Inflammatory macrophage treated with lipopolysaccharide for 4 hours (primary cell): ENCODE data around the gene ZBTB17.

Source experiments
- DNase-seq: peaks from one replicate; pipeline ENCODE4 v3.0.0-alpha.2; 2020

ZBTB17 gene

DNA sequence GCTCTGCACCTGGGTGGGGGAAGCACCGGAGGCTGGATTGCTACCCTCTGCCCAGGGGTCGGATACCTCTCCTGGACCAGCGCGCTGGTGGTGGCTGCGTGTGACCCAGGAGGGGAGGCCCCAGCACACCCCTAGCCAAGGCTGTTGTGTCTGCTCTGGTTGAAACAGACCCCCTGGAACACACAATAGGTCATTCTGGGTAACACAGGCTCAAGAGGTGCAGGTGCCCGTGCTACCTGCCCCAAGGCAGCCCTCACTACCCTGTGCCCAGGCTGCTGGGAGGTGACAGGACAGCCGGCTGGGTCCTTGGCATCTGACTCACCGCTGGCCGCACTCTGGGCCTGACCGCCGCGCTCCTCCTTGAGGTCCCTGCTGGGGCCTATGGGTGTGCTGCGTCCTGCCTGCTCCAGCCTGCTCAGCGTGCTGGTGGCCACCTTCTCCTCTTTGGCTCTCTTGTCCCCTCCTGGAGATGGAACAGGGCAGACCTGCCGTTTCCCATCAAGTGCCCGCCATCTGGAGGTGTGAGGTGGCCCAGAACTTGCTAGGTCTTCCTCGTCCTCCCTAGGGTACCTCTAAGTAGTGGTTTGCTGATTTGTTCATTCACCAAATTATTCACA lies 30.0 kb downstream of the ZBTB17 start:
- DNase-seq, result no peak

GRCh38 chr1:15945011-15945831 lies 30.7 kb downstream of the ZBTB17 start:
- no peak for DNase-seq

DNA sequence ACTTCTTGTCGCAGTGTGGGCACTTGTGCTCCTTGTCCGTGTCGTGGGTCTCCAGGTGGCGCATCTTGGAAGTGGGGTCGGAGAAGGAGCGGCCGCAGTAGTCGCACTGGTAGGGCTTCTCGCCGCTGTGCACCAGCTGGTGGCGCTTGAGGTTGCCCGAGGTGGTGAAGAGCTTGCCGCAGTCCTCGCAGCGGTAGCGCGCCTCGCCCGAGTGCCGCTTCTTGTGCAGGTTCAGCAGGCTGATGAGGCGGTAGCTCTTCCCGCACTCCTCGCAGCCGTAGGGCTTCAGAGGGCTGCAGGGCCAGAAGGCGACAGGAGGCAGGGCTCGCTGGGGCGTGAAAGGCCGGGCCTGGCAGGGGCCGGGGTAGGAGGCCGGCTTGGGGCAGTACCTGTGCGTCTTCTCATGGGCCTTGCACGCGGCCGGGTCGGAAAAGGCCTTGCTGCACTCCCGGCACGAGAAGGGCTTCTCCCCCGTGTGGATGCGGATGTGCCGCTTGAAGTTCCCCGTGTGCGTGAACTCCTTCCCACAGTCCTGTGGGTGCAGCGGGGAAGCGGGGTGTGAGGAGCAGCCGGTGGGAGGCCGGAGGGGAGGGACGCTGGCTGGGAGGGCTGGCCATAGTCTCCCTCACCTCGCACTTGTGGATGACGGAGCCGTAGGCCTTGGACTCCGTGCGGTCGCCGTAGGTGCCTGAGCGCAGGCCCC lies 31.4 kb downstream of the ZBTB17 start:
- no peak for DNase-seq

- no peak for DNase-seq
Measured at GRCh38 chr1:15943992-15944307, 32.0 kb downstream of the ZBTB17 start.

GRCh38 chr1:15943328-15943991 lies 32.4 kb downstream of the ZBTB17 start:
- no peak for DNase-seq

- no peak for DNase-seq
Measured at GRCh38 chr1:15942661-15943327, 33.1 kb downstream of the ZBTB17 start.

DNA sequence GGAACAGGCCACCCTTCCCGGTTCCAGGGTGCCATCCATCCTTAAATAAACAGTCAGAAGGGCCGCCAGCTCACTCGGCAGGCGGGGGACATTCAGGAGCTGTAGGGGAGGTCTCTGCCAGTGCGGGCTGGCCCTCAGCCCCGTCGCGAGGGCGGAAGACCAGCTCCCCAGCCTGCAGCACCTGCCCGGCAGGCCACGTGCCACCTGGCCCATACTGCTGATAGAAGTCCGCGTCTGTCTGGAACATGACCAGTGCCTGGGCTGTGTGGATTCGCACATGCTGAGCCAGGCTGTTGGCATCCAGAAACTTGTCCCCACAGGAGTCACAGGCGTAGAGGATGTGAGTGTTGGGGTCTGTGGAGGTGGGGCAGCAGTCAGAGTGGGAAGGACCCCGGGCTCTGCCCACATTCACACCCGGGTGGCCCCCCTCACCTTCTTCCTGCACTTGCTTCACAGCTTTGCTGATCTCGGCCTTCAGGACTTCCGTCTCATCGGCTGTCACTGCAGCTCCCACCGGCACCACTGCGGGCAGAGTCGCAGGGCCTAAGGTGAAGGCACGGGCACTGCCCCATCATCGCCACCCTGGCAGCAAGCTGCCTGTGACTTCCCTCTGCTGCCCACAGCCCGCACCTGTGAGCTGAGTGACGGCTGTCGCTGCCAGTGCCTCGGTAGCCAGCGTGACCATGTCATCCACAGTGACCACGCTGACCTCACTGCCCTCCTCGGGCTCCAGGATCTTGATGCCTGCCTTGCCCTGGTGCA lies 33.8 kb downstream of the ZBTB17 start:
- no peak for DNase-seq

DNA sequence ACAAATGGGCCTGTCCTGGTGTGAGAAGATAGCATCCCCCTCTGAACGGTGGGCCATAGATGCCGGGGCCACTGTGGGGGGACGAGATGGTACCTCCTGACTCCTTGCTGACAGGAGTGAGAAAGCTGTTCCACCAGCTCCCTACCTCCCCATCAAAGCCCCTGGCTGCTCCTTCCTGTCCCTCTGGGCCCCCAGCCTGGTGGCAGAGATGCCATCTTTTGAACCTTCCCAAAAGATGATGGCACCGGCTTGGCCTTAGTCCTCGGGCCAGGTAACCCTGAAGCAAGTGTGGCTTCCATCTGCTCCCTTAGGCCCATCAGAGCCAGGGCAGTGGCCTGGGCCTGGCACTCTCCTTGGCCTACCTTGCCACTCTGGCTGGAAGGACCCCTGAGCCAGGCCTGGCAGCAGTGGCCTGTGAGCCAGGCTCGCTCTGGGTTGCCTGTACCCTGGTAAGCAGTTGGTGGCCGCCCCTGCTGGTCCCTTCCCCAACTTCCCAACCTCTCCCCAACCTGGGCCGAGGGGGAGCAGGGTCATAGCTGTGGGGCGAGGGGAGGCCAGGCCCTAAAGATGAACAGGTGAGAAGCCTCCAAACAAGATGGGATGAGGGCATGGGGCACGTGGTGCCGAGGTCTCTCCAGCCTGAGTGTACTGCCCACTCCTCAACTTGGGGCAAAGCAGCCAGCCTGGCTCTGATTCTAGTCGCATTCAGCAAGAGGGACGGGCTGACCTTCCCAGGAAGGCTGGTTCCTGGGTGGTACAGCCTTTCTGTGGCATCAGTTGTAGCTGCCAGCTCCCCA lies 34.7 kb downstream of the ZBTB17 start:
- no peak for DNase-seq

DNA sequence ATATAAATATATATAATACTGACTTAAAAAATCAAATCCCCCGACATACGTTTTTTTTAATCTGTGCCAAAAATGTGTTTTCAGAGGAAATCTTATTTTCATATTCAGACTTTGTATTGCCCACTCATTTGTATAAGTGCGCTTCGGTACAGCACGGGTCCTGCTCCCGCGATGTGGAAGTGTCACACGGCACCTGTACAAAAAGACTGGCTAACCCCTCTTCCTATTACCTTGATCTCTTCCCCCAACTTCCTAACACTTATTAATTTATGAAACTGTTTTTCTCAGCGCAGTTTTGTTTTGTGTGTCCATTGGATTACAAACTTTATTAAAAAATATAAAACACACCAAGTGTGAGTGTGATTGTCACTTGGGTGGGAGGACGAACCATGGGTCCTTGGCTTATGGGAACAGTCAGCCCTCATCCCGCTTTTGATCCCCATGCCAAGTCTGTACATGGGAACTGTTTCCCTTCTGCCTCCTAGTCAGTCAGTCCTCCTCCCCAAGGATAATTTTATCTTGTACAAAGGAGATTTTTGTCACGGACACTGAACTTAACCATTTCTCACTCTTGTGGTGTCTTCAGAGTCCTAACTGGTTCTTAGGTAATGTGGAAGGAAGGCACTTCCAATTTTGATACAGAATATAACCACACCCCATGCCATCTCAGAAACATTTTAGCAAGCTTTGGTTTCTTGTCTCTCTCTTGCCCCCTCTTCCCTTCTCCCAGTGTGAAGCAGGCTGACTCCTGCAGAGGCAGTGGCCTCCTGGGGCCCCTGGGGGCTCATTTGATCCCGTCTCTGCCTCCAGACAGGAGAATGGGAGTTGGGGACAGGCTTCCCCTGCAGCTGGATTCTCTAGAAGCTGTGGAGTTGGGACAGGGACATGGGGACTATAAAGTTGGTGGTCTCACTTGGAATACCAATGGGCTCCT lies 35.5 kb downstream of the ZBTB17 start:
- DNase-seq, result no peak

- peak; percentile 12 for DNase-seq
Measured at GRCh38 chr1:15939181-15940109, 36.5 kb downstream of the ZBTB17 start.

DNA sequence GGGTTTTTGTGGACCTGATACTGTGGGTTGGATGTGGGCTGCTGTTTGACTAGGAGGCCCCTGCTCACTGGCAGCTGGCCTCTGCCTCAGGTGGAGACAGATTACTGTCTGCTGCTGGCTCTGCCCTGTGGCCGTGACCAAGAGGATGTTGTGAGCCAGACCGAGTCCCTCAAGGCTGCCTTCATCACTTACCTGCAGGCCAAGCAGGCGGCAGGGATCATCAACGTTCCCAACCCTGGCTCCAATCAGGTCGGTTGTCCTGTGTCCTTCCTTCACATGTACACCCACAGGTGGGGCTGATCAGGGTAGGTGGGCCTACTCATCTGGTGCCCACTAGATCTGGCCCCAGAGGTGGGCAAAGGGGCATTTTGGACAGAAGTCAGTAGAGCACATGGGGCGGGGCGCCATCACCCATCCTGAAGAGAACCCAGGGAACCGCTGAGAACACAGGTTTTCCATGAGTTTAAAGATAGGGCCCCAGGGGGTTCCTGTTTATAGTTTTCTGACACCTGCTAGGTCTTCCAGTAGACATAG lies 37.2 kb downstream of the ZBTB17 start:
- DNase-seq, result no peak

GRCh38 chr1:15937706-15938168 lies 38.2 kb downstream of the ZBTB17 start:
- peak; percentile 52 for DNase-seq

GRCh38 chr1:15937146-15937545 lies 38.8 kb downstream of the ZBTB17 start:
- no peak for DNase-seq

GRCh38 chr1:15936025-15936424 lies 39.9 kb downstream of the ZBTB17 start:
- no peak for DNase-seq

DNA sequence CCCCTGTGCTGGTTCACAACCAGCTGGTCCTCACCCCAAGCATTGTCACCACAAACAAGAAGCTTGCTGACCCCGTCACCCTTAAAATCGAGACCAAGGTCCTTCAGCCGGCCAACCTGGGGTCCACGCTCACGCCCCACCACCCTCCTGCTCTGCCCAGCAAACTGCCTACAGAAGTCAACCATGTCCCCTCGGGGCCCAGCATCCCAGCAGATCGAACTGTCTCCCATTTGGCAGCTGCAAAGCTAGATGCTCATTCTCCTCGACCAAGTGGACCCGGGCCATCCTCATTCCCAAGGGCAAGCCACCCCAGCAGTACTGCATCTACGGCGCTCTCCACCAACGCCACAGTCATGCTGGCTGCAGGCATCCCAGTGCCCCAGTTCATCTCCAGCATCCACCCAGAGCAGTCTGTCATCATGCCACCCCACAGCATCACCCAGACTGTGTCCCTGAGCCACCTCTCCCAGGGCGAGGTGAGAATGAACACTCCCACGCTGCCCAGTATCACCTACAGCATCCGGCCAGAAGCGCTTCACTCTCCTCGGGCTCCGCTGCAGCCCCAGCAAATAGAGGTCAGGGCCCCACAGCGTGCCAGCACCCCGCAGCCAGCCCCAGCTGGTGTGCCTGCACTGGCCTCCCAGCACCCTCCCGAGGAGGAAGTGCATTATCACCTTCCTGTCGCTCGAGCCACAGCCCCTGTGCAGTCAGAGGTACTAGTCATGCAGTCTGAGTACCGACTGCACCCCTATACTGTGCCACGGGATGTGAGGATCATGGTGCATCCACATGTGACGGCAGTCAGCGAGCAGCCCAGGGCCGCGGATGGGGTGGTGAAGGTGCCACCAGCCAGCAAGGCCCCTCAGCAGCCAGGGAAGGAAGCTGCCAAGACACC lies 40.6 kb downstream of the ZBTB17 start:
- no peak for DNase-seq

DNA sequence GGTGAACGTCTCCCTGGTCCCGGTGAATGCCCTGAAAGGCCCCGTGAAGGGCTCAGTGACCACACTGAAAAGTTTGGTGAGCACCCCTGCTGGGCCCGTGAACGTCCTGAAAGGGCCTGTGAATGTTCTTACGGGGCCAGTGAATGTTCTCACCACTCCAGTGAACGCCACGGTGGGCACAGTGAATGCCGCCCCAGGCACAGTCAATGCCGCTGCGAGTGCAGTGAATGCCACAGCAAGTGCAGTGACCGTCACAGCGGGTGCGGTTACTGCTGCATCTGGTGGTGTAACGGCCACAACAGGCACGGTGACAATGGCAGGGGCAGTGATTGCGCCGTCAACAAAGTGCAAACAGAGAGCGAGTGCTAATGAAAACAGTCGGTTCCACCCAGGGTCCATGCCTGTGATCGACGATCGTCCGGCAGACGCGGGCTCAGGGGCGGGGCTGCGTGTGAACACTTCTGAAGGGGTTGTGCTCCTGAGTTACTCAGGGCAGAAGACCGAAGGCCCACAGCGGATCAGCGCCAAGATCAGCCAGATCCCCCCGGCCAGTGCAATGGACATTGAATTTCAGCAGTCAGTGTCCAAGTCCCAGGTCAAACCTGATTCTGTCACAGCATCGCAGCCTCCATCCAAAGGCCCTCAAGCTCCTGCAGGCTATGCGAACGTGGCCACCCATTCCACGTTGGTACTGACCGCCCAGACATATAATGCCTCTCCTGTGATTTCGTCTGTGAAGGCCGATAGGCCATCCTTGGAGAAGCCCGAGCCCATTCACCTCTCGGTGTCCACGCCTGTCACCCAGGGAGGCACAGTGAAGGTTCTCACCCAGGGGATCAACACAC lies 41.5 kb downstream of the ZBTB17 start:
- no peak for DNase-seq

- DNase-seq, result no peak
Measured at GRCh38 chr1:15933684-15934083, 42.2 kb downstream of the ZBTB17 start.
